H1 (cell line): ENCODE measurements around the gene OR2T33. TPM values are rescaled to one million over a fixed set of nuclear protein-coding genes. Genes with fewer than 3 reads are reported as not detected.

Experiments used
- CTCF ChIA-PET: fragments of 300-600 bp; sonication (Branson Sonifier 250); formaldehyde crosslinking; loops from one replicate; lab custom pipeline; 2021; ENCODE audit not compliant: partially characterized antibody; lab: Charles Lee
- POLR2A ChIA-PET: fragments of 300-600 bp; sonication (Branson Sonifier 250); formaldehyde crosslinking; loops from one replicate; lab custom pipeline; 2021; ENCODE audit warnings: inconsistent platforms; ENCODE audit not compliant: partially characterized antibody; lab: Charles Lee
- DNase-seq, 2 experiments: peaks; one replicate each; pipeline versions ENCODE4 v3.0.0 to v3.0.0-alpha.2; 2010 to 2022; ENCODE audit warnings: low spot score in 2 of 2, low read depth in 1 of 2, mixed read lengths in 1 of 2
- FAIRE-seq: peaks from 2 replicates; lab custom pipeline; 2011; peaks lifted over from hg19 to GRCh38; lab: Jason Lieb, UNC
- H2AFZ ChIP-seq: 2 replicates; pipeline ENCODE4 v1.8.1; 2012; ENCODE audit warnings: low read length, inconsistent platforms
- H2AK5ac ChIP-seq: 2 replicates; pipeline ENCODE4 v1.6.1; 2013; ENCODE audit warnings: low read depth, low read length
- H2BK120ac ChIP-seq: replicated peaks from 2 replicates; pipeline ENCODE3; 2013; ENCODE audit warnings: low read depth, low read length, inconsistent platforms
- H2BK12ac ChIP-seq: 2 replicates; pipeline ENCODE4 v1.6.1; 2013; ENCODE audit warnings: low read depth, low read length
- H2BK15ac ChIP-seq: 2 replicates; pipeline ENCODE4 v1.6.1; 2013; ENCODE audit warnings: low read length
- H2BK20ac ChIP-seq: 2 replicates; pipeline ENCODE4 v1.6.1; 2013; ENCODE audit warnings: low read length
- H2BK5ac ChIP-seq: 2 replicates; pipeline ENCODE4 v1.6.1; 2013; ENCODE audit warnings: low read depth, low read length
- H3K14ac ChIP-seq: 2 replicates; pipeline ENCODE4 v1.6.1; 2013; ENCODE audit warnings: inconsistent platforms; ENCODE audit not compliant: insufficient read length
- H3K18ac ChIP-seq: 2 replicates; pipeline ENCODE4 v1.6.1; 2013; ENCODE audit warnings: low read length; ENCODE audit errors: extremely low read depth
- H3K23ac ChIP-seq: 2 replicates; pipeline ENCODE4 v1.6.1; 2013; ENCODE audit warnings: inconsistent platforms; ENCODE audit not compliant: insufficient read length
- H3K23me2 ChIP-seq: 2 replicates; pipeline ENCODE4 v1.6.1; 2013; ENCODE audit warnings: low read depth, low read length
- H3K27ac ChIP-seq: 2 replicates; pipeline ENCODE4 v1.6.1; 2011; ENCODE audit warnings: low read depth, low read length, inconsistent platforms
- H3K27me3 ChIP-seq, 4 experiments: replicated peaks in 1 of 4; 1 replicate in 1 of 4; 2 replicates in 3 of 4; pipeline versions ENCODE4 v1.6.1 to v1.8.1; 2011 to 2013; ENCODE audit warnings: low read length in 3 of 4, mild to moderate bottlenecking in 3 of 4, inconsistent platforms in 2 of 4, mixed read lengths in 2 of 4, moderate library complexity in 1 of 4; ENCODE audit not compliant: control insufficient read depth in 3 of 4, insufficient read depth in 3 of 4; ENCODE audit errors: extremely low read depth in 1 of 4
- H3K36me3 ChIP-seq, 4 experiments: 2 replicates each; pipeline versions ENCODE4 v1.6.1 to v1.8.1; 2011 to 2013; ENCODE audit warnings: mild to moderate bottlenecking in 4 of 4, low read length in 3 of 4, moderate library complexity in 2 of 4, control low read depth in 1 of 4, inconsistent platforms in 1 of 4; ENCODE audit not compliant: insufficient read depth in 4 of 4, control insufficient read depth in 2 of 4
- H3K4ac ChIP-seq: replicated peaks from 2 replicates; pipeline ENCODE3; 2013; ENCODE audit warnings: low read length, low read depth, mixed read lengths, inconsistent platforms; ENCODE audit not compliant: insufficient read length
- H3K4me1 ChIP-seq, 4 experiments: replicated peaks in 1 of 4; 1 replicate in 1 of 4; 2 replicates in 3 of 4; pipeline versions ENCODE4 v1.6.1 to v1.8.1; 2011 to 2013; ENCODE audit warnings: low read length in 3 of 4, inconsistent platforms in 2 of 4, mixed read lengths in 1 of 4; ENCODE audit not compliant: insufficient read depth in 4 of 4, control insufficient read depth in 3 of 4
- H3K4me2 ChIP-seq, 2 experiments: 2 replicates each; pipeline versions ENCODE4 v1.6.1 to v1.8.1; 2011 to 2013; ENCODE audit warnings: low read depth in 2 of 2, low read length in 2 of 2, control low read depth in 1 of 2, inconsistent platforms in 1 of 2, mild to moderate bottlenecking in 1 of 2; ENCODE audit not compliant: insufficient read depth in 1 of 2
- H3K4me3 ChIP-seq, 4 experiments: fragments of 200-600, 300-600 bp in 1 of 4; sonication (generic), shearing (Covaris generic), sonication (Bioruptor Twin) in 1 of 4; 2 replicates each; pipeline versions ENCODE4 v1.5.1 to v1.8.1; 2011 to 2016; ENCODE audit warnings: low read length in 4 of 4, low read depth in 3 of 4, control low read depth in 2 of 4, inconsistent platforms in 2 of 4, mild to moderate bottlenecking in 2 of 4, mixed read lengths in 1 of 4, moderate library complexity in 1 of 4; ENCODE audit not compliant: insufficient read depth in 2 of 4; ENCODE audit errors: extremely low read depth in 1 of 4
- H3K56ac ChIP-seq: replicated peaks from 2 replicates; pipeline ENCODE3; 2013; ENCODE audit warnings: low read depth, mild to moderate bottlenecking, mixed read lengths, low read length, inconsistent platforms; ENCODE audit not compliant: insufficient read length
- H3K79me1 ChIP-seq: 2 replicates; pipeline ENCODE4 v1.6.1; 2013; ENCODE audit warnings: low read depth, low read length, control low read depth
- H3K79me2 ChIP-seq, 2 experiments: 2 replicates each; pipeline versions ENCODE4 v1.6.1 to v1.8.1; 2012 to 2013; ENCODE audit warnings: low read length in 2 of 2, mild to moderate bottlenecking in 2 of 2, inconsistent platforms in 1 of 2; ENCODE audit not compliant: insufficient read depth in 2 of 2, control insufficient read depth in 1 of 2
- H3K9ac ChIP-seq, 4 experiments: replicated peaks in 1 of 4; 1 replicate in 1 of 4; 2 replicates in 3 of 4; pipeline versions ENCODE4 v1.6.1 to v1.8.1; 2011 to 2013; ENCODE audit warnings: low read depth in 3 of 4, low read length in 3 of 4, control low read depth in 2 of 4, mild to moderate bottlenecking in 2 of 4, moderate library complexity in 2 of 4, inconsistent platforms in 1 of 4; ENCODE audit errors: extremely low read depth in 1 of 4
- H3K9me3 ChIP-seq, 2 experiments: 2 replicates each; pipeline versions ENCODE4 v1.6.1 to v1.8.1; 2012 to 2013; ENCODE audit warnings: mild to moderate bottlenecking in 2 of 2, moderate library complexity in 2 of 2, control low read depth in 1 of 2, inconsistent platforms in 1 of 2, low read depth in 1 of 2, low read length in 1 of 2, mixed read lengths in 1 of 2; ENCODE audit not compliant: insufficient read depth in 2 of 2
- H4K20me1 ChIP-seq, 2 experiments: replicated peaks in 1 of 2; 2 replicates each; pipeline versions ENCODE3 to v1.8.1; 2011 to 2013; ENCODE audit warnings: inconsistent platforms in 2 of 2, low read length in 2 of 2, mild to moderate bottlenecking in 1 of 2; ENCODE audit not compliant: insufficient read depth in 2 of 2, control insufficient read depth in 1 of 2
- H4K5ac ChIP-seq: 2 replicates; pipeline ENCODE4 v1.6.1; 2013; ENCODE audit warnings: low read length, low read depth, mixed read lengths, inconsistent platforms; ENCODE audit not compliant: insufficient read length
- H4K8ac ChIP-seq: 2 replicates; pipeline ENCODE4 v1.8.0; 2013; ENCODE audit warnings: mild to moderate bottlenecking, moderate library complexity, low read length, inconsistent platforms; ENCODE audit not compliant: insufficient read depth; ENCODE audit errors: extremely low read depth
- H4K91ac ChIP-seq: replicated peaks from 2 replicates; pipeline ENCODE3; 2013; ENCODE audit warnings: low read length, mixed read lengths, inconsistent platforms; ENCODE audit not compliant: insufficient read length
- ATF2 ChIP-seq: IDR thresholded peaks from 2 replicates; pipeline ENCODE4 v1.6.1; 2012; ENCODE audit warnings: low read length, inconsistent platforms
- CBX5 ChIP-seq: fragments of 300-800, 300-1000 bp; sonication (generic); IDR thresholded peaks from 2 replicates; pipeline ENCODE4 v1.7.1; 2016; ENCODE audit warnings: antibody characterized with exemption, low read length, low read depth
- CHD1 ChIP-seq: IDR thresholded peaks from 2 replicates; pipeline ENCODE4 v1.6.1; 2012; ENCODE audit warnings: low read depth, low read length, improper control_type of control experiment
- CHD2 ChIP-seq: IDR thresholded peaks from 2 replicates; pipeline ENCODE4 v1.6.1; 2012; ENCODE audit warnings: low read length, improper control_type of control experiment
- EP300 ChIP-seq, 2 experiments: IDR thresholded peaks; 1 replicate in 1 of 2; 2 replicates in 1 of 2; pipeline ENCODE4 v1.6.1; 2011 to 2012; ENCODE audit warnings: low read depth in 2 of 2, low read length in 2 of 2, mild to moderate bottlenecking in 2 of 2, borderline replicate concordance in 1 of 2, inconsistent platforms in 1 of 2, moderate library complexity in 1 of 2
- GTF2F1 ChIP-seq: IDR thresholded peaks from 2 replicates; pipeline ENCODE4 v1.6.1; 2012; ENCODE audit warnings: low read depth, low read length, improper control_type of control experiment, borderline replicate concordance
- KDM5A ChIP-seq: fragments of 200-600 bp; IDR thresholded peaks from 2 replicates; pipeline ENCODE4 v1.7.1; 2012; ENCODE audit warnings: mild to moderate bottlenecking, low read length, inconsistent platforms, mixed read lengths
- RFX5 ChIP-seq: IDR thresholded peaks from 2 replicates; pipeline ENCODE4 v1.6.1; 2011; ENCODE audit warnings: low read depth, low read length, improper control_type of control experiment, borderline replicate concordance
- SAP30 ChIP-seq: fragments of 300-600 bp; sonication (generic); IDR thresholded peaks from 2 replicates; pipeline ENCODE4 v1.7.1; 2012; ENCODE audit warnings: low read length, moderate library complexity, mild to moderate bottlenecking, inconsistent platforms; ENCODE audit not compliant: insufficient read depth, insufficient replicate concordance
- WGBS, 2 experiments: shearing (Covaris generic) in 1 of 2; methylation state at CpG; one replicate each; pipeline versions ENCODE4 v1.1.6 to v1.1.7; 2013 to 2015; ENCODE audit warnings: low lambda C conversion rate in 2 of 2, mixed read lengths in 2 of 2, inconsistent platforms in 1 of 2, low coverage in 1 of 2, missing lambda C conversion rate in 1 of 2; ENCODE audit not compliant: insufficient replicate concordance in 2 of 2, insufficient coverage in 1 of 2, insufficient read length in 1 of 2; ENCODE audit errors: extremely low coverage in 1 of 2, missing lambda C conversion rate in 1 of 2; 5-methylcytosine and 5-hydroxymethylcytosine counted together
- long read RNA-seq, 2 experiments: library from RNA in 1 of 2; library from capped mRNA in 1 of 2; stranded (forward); transcript quantifications; one replicate each; pipeline ENCODE4 v2.0.0, GENCODE V29; 2021; ENCODE audit warnings: inconsistent platforms in 1 of 2
- polyA minus RNA-seq, 3 experiments: library from RNA; depleted of rRNA, polyadenylated mRNA; stranded (reverse); fragments of >200 nt; gene quantifications; 1 replicate in 2 of 3; 2 replicates in 1 of 3; pipeline ENCODE4 v1.2.3, GENCODE V29; 2011
- polyA plus RNA-seq, 7 experiments: library from polyadenylated mRNA; depleted of rRNA in 3 of 7; stranded (reverse) in 5 of 7; unstranded in 2 of 7; fragments of >200 nt in 5 of 7; fragments of 200-250 nt in 2 of 7; gene quantifications; 1 replicate in 5 of 7; 2 replicates in 1 of 7; 4 replicates in 1 of 7; pipeline versions ENCODE4 v1.2.1 to v1.2.3, GENCODE V29; 2011 to 2013; ENCODE audit warnings: missing spikeins in 2 of 7, mixed read lengths in 2 of 7
- total RNA-seq: library from RNA; stranded (reverse); fragmentation: NEBNext Ultra II Directional; extraction: Animal tissue kit (Norgen Biotek cat#: 25700); gene quantifications from 2 replicates; pipeline ENCODE4 v1.2.1, GENCODE V29; 2021

Gene OR2T33, protein sequence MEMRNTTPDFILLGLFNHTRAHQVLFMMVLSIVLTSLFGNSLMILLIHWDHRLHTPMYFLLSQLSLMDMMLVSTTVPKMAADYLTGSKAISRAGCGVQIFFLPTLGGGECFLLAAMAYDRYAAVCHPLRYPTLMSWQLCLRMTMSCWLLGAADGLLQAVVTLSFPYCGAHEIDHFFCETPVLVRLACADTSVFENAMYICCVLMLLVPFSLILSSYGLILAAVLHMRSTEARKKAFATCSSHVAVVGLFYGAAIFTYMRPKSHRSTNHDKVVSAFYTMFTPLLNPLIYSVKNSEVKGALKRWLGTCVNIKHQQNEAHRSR
- total RNA-seq (not detected in 2 replicates), polyA plus RNA-seq (2011; rRNA removed) (not detected in 2 replicates), polyA minus RNA-seq (2011; rRNA and poly(A)+ RNA removed) (not detected in 2 replicates)
- not detected for polyA plus RNA-seq (2011; cell fraction: cytosol; rRNA removed)
- not detected for polyA plus RNA-seq (2011; cell fraction: nucleus; rRNA removed)
- polyA plus RNA-seq (2012, experiment 1 of 2): not detected in 4 replicates
- not detected for polyA plus RNA-seq (2012, experiment 2 of 2)
- polyA plus RNA-seq (2013, experiment 1 of 2): 0.10 TPM
- polyA plus RNA-seq (2013, experiment 2 of 2): 0.07 TPM
- not detected for polyA minus RNA-seq (2011; cell fraction: cytosol; rRNA and poly(A)+ RNA removed)
- not detected for polyA minus RNA-seq (2011; cell fraction: nucleus; rRNA and poly(A)+ RNA removed)
- long read RNA-seq, experiment 1: 0 reads
- long read RNA-seq, experiment 2: 0 reads

GRCh38 chr1:248277876-248278275 lies at the start of gene OR2T33:
Gene OR2T33, minus strand, starts transcription at chr1:248277976. Its CDS starts 4,162 bp downstream, at chr1:248273814.
- Histone ChIP-seq H4K91ac (no peak within 1 kb of the TSS), H2BK20ac (no peak within 1 kb of the TSS), H4K5ac (no peak within 1 kb of the TSS), H2BK120ac (no peak within 1 kb of the TSS), H3K23me2 (no peaks in the 10 kb centered on the region), H3K27me3 (no peaks in the 10 kb centered on the region), H3K4me2 (no peak within 1 kb of the TSS), H3K27ac (no peak within 1 kb of the TSS), H3K14ac (no peak within 1 kb of the TSS), H3K4ac (no peak within 1 kb of the TSS), H2AFZ (no peak within 1 kb of the TSS), H3K79me2 (no peaks in the 10 kb centered on the region), H2BK5ac (no peak within 1 kb of the TSS), H3K4me1 (no peaks in the 10 kb centered on the region), H2AK5ac (no peak within 1 kb of the TSS), H3K56ac (no peak within 1 kb of the TSS), H3K36me3 (no peaks in the 10 kb centered on the region), H3K9ac (no peak within 1 kb of the TSS), H3K23ac (no peak within 1 kb of the TSS), H3K4me3 (no peak within 1 kb of the TSS), H3K9me3 (peaks cover 58 to 61% of the 10 kb centered on the region in 2 experiments), H4K20me1 (no peaks in the 10 kb centered on the region), H3K18ac (no peak within 1 kb of the TSS), H2BK12ac (no peak within 1 kb of the TSS), H3K79me1 (no peaks in the 10 kb centered on the region), H2BK15ac (no peak within 1 kb of the TSS), H4K8ac (no peak within 1 kb of the TSS)
- FAIRE-seq (no peak), DNase-seq (no peak)
- POLR2A ChIA-PET: no interaction called here
- 40% methylated on average over 1 of the region's 1 CpG; no CpG with 5 or more reads in 1 of the 2 experiments for WGBS, 2 experiments
- CTCF ChIA-PET: no interaction called here
- TF ChIP-seq ATF2: no peak
- no peak for TF ChIP-seq EP300 (IDR thresholded peaks at IDR 0.05; ENCODE audit: borderline replicate concordance in 1 of 2, low read depth in 2 of 2, low read length in 2 of 2)
- TF ChIP-seq CHD1: no peak
- TF ChIP-seq RFX5: no peak
- no peak for TF ChIP-seq CBX5
- TF ChIP-seq CHD2: no peak
- TF ChIP-seq SAP30: no peak
- no peak for TF ChIP-seq KDM5A
- no peak for TF ChIP-seq GTF2F1
